ENCODE measurements around the gene ACP2.

DNA sequence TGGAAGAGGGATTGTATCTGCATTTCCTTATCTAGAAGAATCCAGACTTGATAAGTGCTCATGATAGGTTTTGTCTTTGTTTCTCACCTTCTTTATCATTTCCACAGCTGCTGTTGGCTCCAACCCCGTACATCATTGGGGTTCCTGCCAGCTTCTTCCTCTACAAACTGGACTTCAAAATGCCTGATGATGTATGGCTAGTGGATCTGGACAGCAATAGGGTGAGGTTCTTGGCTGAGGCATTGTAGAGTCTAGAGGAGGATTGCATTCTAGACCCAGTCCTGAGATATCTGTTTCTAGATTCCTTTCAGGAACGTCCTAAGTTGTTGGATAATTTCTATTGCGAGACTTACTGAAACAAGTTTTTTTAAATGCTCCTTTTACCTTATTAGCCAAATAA, 29.4 kb upstream of the ACP2 start:
- TF ChIP-seq, protein P1, sequence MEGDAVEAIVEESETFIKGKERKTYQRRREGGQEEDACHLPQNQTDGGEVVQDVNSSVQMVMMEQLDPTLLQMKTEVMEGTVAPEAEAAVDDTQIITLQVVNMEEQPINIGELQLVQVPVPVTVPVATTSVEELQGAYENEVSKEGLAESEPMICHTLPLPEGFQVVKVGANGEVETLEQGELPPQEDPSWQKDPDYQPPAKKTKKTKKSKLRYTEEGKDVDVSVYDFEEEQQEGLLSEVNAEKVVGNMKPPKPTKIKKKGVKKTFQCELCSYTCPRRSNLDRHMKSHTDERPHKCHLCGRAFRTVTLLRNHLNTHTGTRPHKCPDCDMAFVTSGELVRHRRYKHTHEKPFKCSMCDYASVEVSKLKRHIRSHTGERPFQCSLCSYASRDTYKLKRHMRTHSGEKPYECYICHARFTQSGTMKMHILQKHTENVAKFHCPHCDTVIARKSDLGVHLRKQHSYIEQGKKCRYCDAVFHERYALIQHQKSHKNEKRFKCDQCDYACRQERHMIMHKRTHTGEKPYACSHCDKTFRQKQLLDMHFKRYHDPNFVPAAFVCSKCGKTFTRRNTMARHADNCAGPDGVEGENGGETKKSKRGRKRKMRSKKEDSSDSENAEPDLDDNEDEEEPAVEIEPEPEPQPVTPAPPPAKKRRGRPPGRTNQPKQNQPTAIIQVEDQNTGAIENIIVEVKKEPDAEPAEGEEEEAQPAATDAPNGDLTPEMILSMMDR (conservative IDR thresholded peaks at IDR 0.05 in 1 of 2, IDR thresholded peaks at IDR 0.05 in 1 of 2; ENCODE audit: extremely low read depth in 1 of 2, insufficient read depth in 1 of 2, low read depth in 1 of 2, low read length in 2 of 2), result no peak
- TF ChIP-seq EZH2 (IDR thresholded peaks at IDR 0.05; ENCODE audit: borderline replicate concordance, low read length), result no peak
